Measurements from ENCODE around the gene SLC4A2.

GRCh38 chr7:151078233-151079040, 19.0 kb downstream of the SLC4A2 start:
- TF ChIP-seq CTCF (conservative IDR thresholded peaks at IDR 0.05; ENCODE audit: low read length) = no peak
- no peak for TF ChIP-seq EZH2phosphoT487 (IDR thresholded peaks at IDR 0.05; ENCODE audit: borderline replicate concordance)

All from Loucy (cell line).